ENCODE results near the gene AOC3. TPM values are rescaled to one million over a fixed set of nuclear protein-coding genes. Genes with fewer than 3 reads are reported as not detected.
"Not testable (repeated sequence)": the region's sequence is repeated elsewhere in the genome, so short reads cannot be mapped to it uniquely, and the experiment has no call there.

Gene AOC3
- polyA plus RNA-seq, 1 donor from 2014 or later: 0.35 TPM

GRCh38 chr17:42866631-42867575 lies 15.9 kb downstream of the AOC3 start:
- Histone ChIP-seq H3K9ac (ENCODE audit: low read length) (no peak overlapping the region), H3K79me2 (replicated peaks; ENCODE audit: insufficient read depth, low read length) (no peaks in the 10 kb centered on the region), H3K9me2 (ENCODE audit: insufficient read depth, low read length) (no peaks in the 10 kb centered on the region), H3K4me3 (ENCODE audit: low read length) (no peak overlapping the region), H3K4me2 (ENCODE audit: low read length) (no peak overlapping the region), H3K27ac (ENCODE audit: low read length) (no peak overlapping the region), H3F3A (ENCODE audit: insufficient read depth, low read length, poor library complexity, severe bottlenecking) (no peaks in the 10 kb centered on the region), H3K36me3 (ENCODE audit: insufficient read depth, low read length) (no peaks in the 10 kb centered on the region), H2AFZ (ENCODE audit: low read depth, low read length) (no peak overlapping the region), H3K27me3 (ENCODE audit: insufficient read depth, low read depth, low read length) (no peaks in the 10 kb centered on the region), H3K9me3 (ENCODE audit: low read length) (peaks cover 9% of the 10 kb centered on the region), H4K20me1 (ENCODE audit: insufficient read depth) (no peaks in the 10 kb centered on the region)
- TF ChIP-seq, protein P1, sequence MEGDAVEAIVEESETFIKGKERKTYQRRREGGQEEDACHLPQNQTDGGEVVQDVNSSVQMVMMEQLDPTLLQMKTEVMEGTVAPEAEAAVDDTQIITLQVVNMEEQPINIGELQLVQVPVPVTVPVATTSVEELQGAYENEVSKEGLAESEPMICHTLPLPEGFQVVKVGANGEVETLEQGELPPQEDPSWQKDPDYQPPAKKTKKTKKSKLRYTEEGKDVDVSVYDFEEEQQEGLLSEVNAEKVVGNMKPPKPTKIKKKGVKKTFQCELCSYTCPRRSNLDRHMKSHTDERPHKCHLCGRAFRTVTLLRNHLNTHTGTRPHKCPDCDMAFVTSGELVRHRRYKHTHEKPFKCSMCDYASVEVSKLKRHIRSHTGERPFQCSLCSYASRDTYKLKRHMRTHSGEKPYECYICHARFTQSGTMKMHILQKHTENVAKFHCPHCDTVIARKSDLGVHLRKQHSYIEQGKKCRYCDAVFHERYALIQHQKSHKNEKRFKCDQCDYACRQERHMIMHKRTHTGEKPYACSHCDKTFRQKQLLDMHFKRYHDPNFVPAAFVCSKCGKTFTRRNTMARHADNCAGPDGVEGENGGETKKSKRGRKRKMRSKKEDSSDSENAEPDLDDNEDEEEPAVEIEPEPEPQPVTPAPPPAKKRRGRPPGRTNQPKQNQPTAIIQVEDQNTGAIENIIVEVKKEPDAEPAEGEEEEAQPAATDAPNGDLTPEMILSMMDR (IDR thresholded peaks at IDR 0.05; ENCODE audit: poor library complexity, severe bottlenecking): no peak
- TF ChIP-seq TAF1 (IDR thresholded peaks at IDR 0.05; ENCODE audit: low read depth): no peak
- no peak for TF ChIP-seq SMC3 (conservative IDR thresholded peaks at IDR 0.05; ENCODE audit: poor library complexity)
- no peak for TF ChIP-seq MXI1 (conservative IDR thresholded peaks at IDR 0.05; ENCODE audit: poor library complexity, severe bottlenecking)
- TF ChIP-seq EZH2 (IDR thresholded peaks at IDR 0.05; ENCODE audit: borderline replicate concordance, insufficient read depth, low read length, poor library complexity, severe bottlenecking): no peak
- TF ChIP-seq POLR2AphosphoS5 (IDR thresholded peaks at IDR 0.05): no peak
- TF ChIP-seq REST (IDR thresholded peaks at IDR 0.05; ENCODE audit: borderline replicate concordance): no peak
- no peak for TF ChIP-seq EP300 (conservative IDR thresholded peaks at IDR 0.05; ENCODE audit: poor library complexity, severe bottlenecking)
- no peak for TF ChIP-seq RAD21 (conservative IDR thresholded peaks at IDR 0.05)

DNA sequence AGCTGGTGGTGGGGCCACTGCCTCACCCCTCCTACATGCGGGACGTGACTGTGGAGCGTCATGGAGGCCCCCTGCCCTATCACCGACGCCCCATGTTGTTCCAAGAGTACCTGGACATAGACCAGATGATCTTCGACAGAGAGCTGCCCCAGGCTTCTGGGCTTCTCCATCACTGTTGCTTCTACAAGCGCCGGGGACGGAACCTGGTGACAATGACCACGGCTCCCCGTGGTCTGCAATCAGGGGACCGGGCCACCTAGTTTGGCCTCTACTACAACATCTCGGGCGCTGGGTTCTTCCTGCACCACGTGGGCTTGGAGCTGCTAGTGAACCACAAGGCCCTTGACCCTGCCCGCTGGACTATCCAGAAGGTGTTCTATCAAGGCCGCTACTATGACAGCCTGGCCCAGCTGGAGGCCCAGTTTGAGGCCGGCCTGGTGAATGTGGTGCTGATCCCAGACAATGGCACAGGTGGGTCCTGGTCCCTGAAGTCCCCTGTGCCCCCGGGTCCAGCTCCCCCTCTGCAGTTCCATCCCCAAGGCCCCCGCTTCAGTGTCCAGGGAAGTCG lies 16.8 kb downstream of the AOC3 start:
- not testable (repeated sequence) for H3K27me3 ChIP-seq (ENCODE audit: insufficient read depth, low read depth, low read length); H3K4me3 ChIP-seq (ENCODE audit: low read length); H3K36me3 ChIP-seq (ENCODE audit: insufficient read depth, low read length); H3K9ac ChIP-seq (ENCODE audit: low read length); H2AFZ ChIP-seq (ENCODE audit: low read depth, low read length); H4K20me1 ChIP-seq (ENCODE audit: insufficient read depth); H3K79me2 ChIP-seq (replicated peaks; ENCODE audit: insufficient read depth, low read length); H3F3A ChIP-seq (ENCODE audit: insufficient read depth, low read length, poor library complexity, severe bottlenecking); H3K9me3 ChIP-seq (ENCODE audit: low read length); H3K9me2 ChIP-seq (ENCODE audit: insufficient read depth, low read length); H3K27ac ChIP-seq (ENCODE audit: low read length); H3K4me2 ChIP-seq (ENCODE audit: low read length)
